Sigmoid colon (tissue), 7 donors: ENCODE data around the gene THRB. TPM values are rescaled to one million over a fixed set of nuclear protein-coding genes. Genes with fewer than 3 reads are reported as not detected.
"Not testable (repeated sequence)": the region's sequence is repeated elsewhere in the genome, so short reads cannot be mapped to it uniquely, and the experiment has no call there.

ENCODE experiments used
- DNase-seq: peaks from one replicate; pipeline ENCODE4 v3.0.0-alpha.2; 2019
- H3K27ac ChIP-seq, 4 donors: fragments of 200-600 bp; sonication (generic); one replicate each; pipeline ENCODE4 v1.5.1; 2016 to 2019; ENCODE audit warnings: mild to moderate bottlenecking in 1 of 4
- H3K27me3 ChIP-seq, 3 donors: fragments of 200-600 bp; sonication (generic); one replicate each; pipeline ENCODE4 v1.5.1; 2019; ENCODE audit warnings: mild to moderate bottlenecking in 1 of 3
- H3K36me3 ChIP-seq, 4 donors: fragments of 200-600 bp; sonication (generic); one replicate each; pipeline ENCODE4 v1.5.1; 2016 to 2019
- H3K4me1 ChIP-seq, 4 donors: fragments of 200-600 bp; sonication (generic); one replicate each; pipeline ENCODE4 v1.5.1; 2017 to 2019
- H3K4me3 ChIP-seq, 4 donors: fragments of 200-600 bp; sonication (generic); one replicate each; pipeline ENCODE4 v1.5.1; 2017 to 2019; ENCODE audit warnings: mild to moderate bottlenecking in 2 of 4, moderate library complexity in 1 of 4
- H3K9me3 ChIP-seq, 4 donors: fragments of 200-600 bp in 3 of 4; sonication (generic) in 3 of 4; one replicate each; pipeline versions ENCODE4 v1.5.1 to v1.6.1; 2013 to 2019
- EP300 ChIP-seq, 4 donors: sonication (generic); formaldehyde crosslinking; IDR thresholded peaks; one replicate each; pipeline ENCODE4 v1.6.1; 2017; ENCODE audit warnings: antibody characterized with exemption in 4 of 4
- POLR2A ChIP-seq, 2 donors: fragments of 450-650 bp; IDR thresholded peaks; one replicate each; pipeline ENCODE4 v1.6.1; 2016; ENCODE audit warnings: antibody characterized with exemption in 2 of 2, mild to moderate bottlenecking in 2 of 2, moderate library complexity in 2 of 2
- POLR2AphosphoS5 ChIP-seq, 4 donors: sonication (generic); formaldehyde crosslinking; IDR thresholded peaks; one replicate each; pipeline ENCODE4 v1.6.1; 2017; ENCODE audit warnings: antibody characterized with exemption in 4 of 4
- WGBS, 2 donors: extraction: QIAGEN DNeasy Blood & Tissue Kit; methylation state at CpG; one replicate each; pipeline ENCODE4 v1.1.7; 2013; 5-methylcytosine and 5-hydroxymethylcytosine counted together
- intact Hi-C: fragments of 100-400 bp; cut with DNase I; formaldehyde crosslinking; loops from one replicate; pipeline ENCODE4 v1.15.1; 2023
- polyA plus RNA-seq, 3 donors: library from polyadenylated mRNA; stranded (reverse); fragments of 200-250 nt; gene quantifications; one replicate each; pipeline ENCODE4 v1.2.3, GENCODE V29; 2013
- total RNA-seq, 4 donors: library from RNA; depleted of rRNA; stranded (reverse); fragments of >200 nt; gene quantifications; one replicate each; pipeline ENCODE4 v1.1.0, GENCODE V29; 2016
- TF ChIP-seq, protein P1 (sequence below), 4 experiments: fragments of 450-650 bp in 3 of 4; fragments of 200-600 bp in 1 of 4; IDR thresholded peaks; one replicate each; pipeline ENCODE4 v1.5.1; 2016 to 2019; ENCODE audit warnings: antibody characterized with exemption in 4 of 4, mild to moderate bottlenecking in 3 of 4, moderate library complexity in 2 of 4
- donor health status: healthy with polysubstance abuse.
- donor health status: Bipolar disorder and iron deficiency.
- donor health status: healthy.

Gene THRB
- total and polyA plus RNA-seq, 7 donors: 7.2 to 49.5 (median 29.7) TPM

DNA sequence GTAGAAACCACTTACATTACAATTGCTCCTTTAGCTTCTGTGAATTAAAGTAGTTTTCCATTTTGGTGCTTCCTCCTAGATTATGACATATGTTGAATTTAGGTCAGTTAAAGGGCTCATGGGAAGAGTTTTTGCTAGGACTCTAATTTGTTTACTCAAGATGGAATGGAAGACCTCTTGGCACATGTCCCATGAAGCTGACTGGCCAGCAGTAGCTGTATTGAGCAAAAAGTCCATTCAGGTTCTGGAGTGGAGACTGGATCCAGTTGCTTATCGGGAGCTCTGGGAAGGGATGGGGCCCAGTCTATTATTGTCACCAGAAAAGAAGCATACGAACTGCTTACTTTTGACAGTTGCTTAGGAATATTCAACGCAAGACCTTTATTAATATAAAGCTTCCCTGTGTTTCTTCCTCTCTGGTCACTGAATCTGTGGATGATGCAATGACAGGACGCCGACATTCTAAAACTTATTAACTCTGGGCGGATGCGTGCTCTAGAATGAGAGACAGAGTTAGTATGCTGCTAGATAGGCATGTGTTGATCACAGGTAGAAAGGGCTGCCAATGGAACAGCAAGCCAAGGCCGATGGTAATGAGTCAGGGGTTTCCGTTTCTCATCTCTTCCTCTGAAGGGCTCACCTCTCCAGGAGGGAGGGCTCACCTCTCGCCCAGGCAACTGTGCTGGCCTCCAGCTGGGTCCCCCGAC is 393.8 kb downstream of the THRB start:
- H3K4me1 ChIP-seq: peaks cover 0 to 13% (median 9%) of the 10 kb centered on the region in 4 donors
- H3K27me3 ChIP-seq: no peaks in the 10 kb centered on the region
- intact Hi-C loops: no loop called here
- DNase-seq: no peak
- H3K36me3 ChIP-seq: no peaks in the 10 kb centered on the region
- no peaks in the 10 kb centered on the region for H3K9me3 ChIP-seq
- TF ChIP-seq POLR2A (IDR thresholded peaks at IDR 0.05): no peak
- TF ChIP-seq EP300 (IDR thresholded peaks at IDR 0.05): no peak
- TF ChIP-seq POLR2AphosphoS5 (IDR thresholded peaks at IDR 0.05): no peak
- TF ChIP-seq, protein P1, sequence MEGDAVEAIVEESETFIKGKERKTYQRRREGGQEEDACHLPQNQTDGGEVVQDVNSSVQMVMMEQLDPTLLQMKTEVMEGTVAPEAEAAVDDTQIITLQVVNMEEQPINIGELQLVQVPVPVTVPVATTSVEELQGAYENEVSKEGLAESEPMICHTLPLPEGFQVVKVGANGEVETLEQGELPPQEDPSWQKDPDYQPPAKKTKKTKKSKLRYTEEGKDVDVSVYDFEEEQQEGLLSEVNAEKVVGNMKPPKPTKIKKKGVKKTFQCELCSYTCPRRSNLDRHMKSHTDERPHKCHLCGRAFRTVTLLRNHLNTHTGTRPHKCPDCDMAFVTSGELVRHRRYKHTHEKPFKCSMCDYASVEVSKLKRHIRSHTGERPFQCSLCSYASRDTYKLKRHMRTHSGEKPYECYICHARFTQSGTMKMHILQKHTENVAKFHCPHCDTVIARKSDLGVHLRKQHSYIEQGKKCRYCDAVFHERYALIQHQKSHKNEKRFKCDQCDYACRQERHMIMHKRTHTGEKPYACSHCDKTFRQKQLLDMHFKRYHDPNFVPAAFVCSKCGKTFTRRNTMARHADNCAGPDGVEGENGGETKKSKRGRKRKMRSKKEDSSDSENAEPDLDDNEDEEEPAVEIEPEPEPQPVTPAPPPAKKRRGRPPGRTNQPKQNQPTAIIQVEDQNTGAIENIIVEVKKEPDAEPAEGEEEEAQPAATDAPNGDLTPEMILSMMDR (IDR thresholded peaks at IDR 0.05): no peak
- no peak overlapping the region for H3K4me3 ChIP-seq
- 86 to 90% methylated on average over 11 of the region's 11 CpGs for WGBS, 2 donors
- no peak overlapping the region for H3K27ac ChIP-seq

DNA sequence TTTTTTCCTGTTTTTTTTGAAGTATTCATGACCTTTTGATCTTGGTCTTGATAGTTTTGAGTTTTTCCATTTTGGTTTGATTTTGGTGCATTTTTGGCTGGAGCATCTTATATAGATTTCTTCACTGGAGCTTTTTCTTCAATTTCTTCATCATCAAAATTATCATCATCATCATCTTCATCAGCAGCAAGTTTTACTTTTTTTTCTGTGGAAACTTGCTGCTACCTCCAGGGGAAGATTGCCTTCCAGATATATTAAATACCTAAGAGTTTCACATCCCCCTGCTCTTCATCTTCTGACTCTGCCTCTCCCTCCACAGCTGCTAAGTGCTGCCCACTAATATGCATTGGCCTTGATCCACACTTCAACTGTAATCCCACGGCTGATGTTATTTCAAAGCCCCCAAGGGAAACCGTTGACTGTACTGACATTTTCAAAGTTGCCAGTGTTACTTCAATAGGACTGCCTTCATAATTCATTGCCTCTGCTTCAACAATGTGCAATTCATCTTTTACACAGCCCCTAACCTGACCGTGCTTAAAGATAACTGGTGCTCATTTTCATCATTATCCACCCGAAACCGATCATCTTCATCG is 397.9 kb downstream of the THRB start:
- Histone ChIP-seq H3K27me3 (no peaks in the 10 kb centered on the region), H3K4me3 (no peak overlapping the region), H3K27ac (no peak overlapping the region), H3K4me1 (peaks cover 0 to 13% (median 9%) of the 10 kb centered on the region in 4 donors), H3K9me3 (no peaks in the 10 kb centered on the region), H3K36me3 (no peaks in the 10 kb centered on the region)
- TF ChIP-seq POLR2A (IDR thresholded peaks at IDR 0.05) (no peak), POLR2AphosphoS5 (IDR thresholded peaks at IDR 0.05) (no peak)
- TF ChIP-seq, protein P1 (IDR thresholded peaks at IDR 0.05): no peak
- WGBS, 2 donors: 84 to 86% methylated on average over 6 of the region's 6 CpGs
- DNase-seq: no peak
- intact Hi-C loops: no loop called here

DNA sequence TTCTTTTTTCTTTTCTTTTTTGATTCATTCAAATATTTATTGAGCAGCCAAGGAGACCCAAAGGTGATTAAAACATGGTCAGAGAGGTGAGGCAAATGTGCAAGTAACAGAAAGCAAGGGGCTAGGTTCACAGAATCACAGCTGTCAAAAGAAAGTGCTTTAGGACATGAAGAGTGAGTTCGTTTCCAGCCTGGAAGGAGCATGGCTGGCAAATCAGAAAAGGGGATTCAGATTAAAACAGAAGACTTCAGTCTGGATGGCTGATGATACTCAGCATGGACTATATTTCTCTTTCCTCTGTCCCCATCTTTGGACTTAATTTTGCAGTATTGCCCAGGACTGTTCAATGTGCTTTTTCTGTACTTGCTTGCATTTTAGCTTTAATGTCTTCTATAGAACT is 398.4 kb downstream of the THRB start:
- Histone ChIP-seq H3K27ac (no peak overlapping the region), H3K9me3 (no peaks in the 10 kb centered on the region), H3K36me3 (no peaks in the 10 kb centered on the region), H3K4me1 (peaks cover 0 to 12% (median 8%) of the 10 kb centered on the region in 4 donors), H3K4me3 (no peak overlapping the region), H3K27me3 (no peaks in the 10 kb centered on the region)
- TF ChIP-seq POLR2AphosphoS5 (IDR thresholded peaks at IDR 0.05) (no peak), POLR2A (IDR thresholded peaks at IDR 0.05) (no peak), EP300 (IDR thresholded peaks at IDR 0.05) (no peak)
- TF ChIP-seq, protein P1 (IDR thresholded peaks at IDR 0.05): no peak
- no peak for DNase-seq
- intact Hi-C loops: no loop called here
- WGBS, 2 donors: 70 to 71% methylated on average over 1 of the region's 1 CpG

DNA sequence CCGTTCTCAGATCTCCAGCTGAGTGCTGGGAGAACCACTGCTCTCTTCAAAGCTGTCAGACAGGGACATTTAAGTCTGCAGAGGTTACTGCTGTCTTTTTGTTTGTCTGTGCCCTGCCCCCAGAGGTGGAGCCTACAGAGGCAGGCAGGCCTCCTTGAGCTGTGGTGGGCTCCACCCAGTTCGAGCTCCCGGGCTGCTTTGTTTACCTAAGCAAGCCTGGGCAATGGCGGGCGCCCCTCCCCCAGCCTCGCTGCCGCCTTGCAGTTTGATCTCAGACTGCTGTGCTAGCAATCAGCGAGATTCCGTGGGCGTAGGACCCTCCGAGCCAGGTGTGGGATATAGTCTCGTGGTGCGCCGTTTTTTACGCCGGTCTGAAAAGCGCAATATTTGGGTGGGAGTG is 399.8 kb downstream of the THRB start:
- 40 to 59% methylated on average over 16 of the region's 17 CpGs for WGBS, 2 donors
- DNase-seq, H3K9me3 ChIP-seq, H3K4me3 ChIP-seq, H3K4me1 ChIP-seq, intact Hi-C loops, H3K27ac ChIP-seq, H3K27me3 ChIP-seq, H3K36me3 ChIP-seq: not testable (repeated sequence)

DNA sequence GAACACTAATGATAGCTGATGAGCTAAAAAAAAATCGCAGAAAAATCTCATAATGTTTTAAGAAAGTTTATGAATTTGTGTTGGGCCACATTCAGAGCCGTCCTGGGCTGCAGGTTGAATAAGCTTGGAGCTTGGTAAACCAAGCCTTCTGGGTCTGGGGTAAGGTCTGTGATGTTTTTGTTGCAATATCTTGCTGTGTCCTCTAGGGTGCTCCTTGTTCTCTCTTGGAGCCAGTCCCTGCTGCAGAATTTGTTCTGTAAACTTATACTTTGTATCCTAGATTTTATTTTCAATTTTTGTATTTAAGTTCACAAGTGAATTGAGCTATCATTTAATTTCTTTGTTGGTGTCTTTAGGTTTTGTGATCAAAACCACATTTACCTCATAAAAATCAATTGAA is 405.9 kb downstream of the THRB start:
- Histone ChIP-seq H3K27ac (no peak overlapping the region), H3K9me3 (no peaks in the 10 kb centered on the region), H3K4me3 (no peak overlapping the region), H3K27me3 (no peaks in the 10 kb centered on the region), H3K36me3 (no peaks in the 10 kb centered on the region), H3K4me1 (no peaks in the 10 kb centered on the region)
- no peak for DNase-seq
- intact Hi-C loops: no loop called here
- TF ChIP-seq, protein P1 (IDR thresholded peaks at IDR 0.05): no peak
- no peak for TF ChIP-seq POLR2A (IDR thresholded peaks at IDR 0.05)
- TF ChIP-seq POLR2AphosphoS5 (IDR thresholded peaks at IDR 0.05): no peak
- TF ChIP-seq EP300 (IDR thresholded peaks at IDR 0.05): no peak
- WGBS, 2 donors: 71 to 83% methylated on average over 2 of the region's 2 CpGs
